HG02852 (cell line): ENCODE results near the gene TUBA3C.

Experiments used
- ATAC-seq: cut with Tn5 transposase; IDR thresholded peaks from one replicate; pipeline ENCODE4 v1.9.1; 2021; ENCODE audit warnings: mild to moderate bottlenecking, moderate library complexity; ENCODE audit not compliant: unreplicated experiment

The TUBA3C gene

DNA sequence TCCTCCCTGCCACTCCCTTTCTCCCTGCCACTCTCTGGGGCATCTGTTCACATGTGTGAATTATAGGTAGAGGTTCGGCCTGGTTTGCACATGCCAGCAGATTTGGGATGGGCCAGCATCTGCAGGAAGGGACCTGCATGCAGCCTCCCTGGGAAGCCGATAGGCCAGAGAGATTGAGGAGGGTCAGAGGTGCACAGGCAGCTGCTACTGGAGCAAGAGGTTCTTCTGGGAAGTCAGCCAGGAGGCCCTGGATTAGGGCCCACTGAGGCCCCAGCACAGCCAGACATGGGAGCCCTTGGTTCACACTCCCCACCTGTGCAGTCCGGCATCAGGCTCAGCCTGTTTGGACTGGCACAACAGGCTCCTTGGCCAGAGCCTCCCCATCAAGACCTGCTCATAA, 12.1 kb downstream of the TUBA3C start:
- ATAC-seq, result no peak

DNA sequence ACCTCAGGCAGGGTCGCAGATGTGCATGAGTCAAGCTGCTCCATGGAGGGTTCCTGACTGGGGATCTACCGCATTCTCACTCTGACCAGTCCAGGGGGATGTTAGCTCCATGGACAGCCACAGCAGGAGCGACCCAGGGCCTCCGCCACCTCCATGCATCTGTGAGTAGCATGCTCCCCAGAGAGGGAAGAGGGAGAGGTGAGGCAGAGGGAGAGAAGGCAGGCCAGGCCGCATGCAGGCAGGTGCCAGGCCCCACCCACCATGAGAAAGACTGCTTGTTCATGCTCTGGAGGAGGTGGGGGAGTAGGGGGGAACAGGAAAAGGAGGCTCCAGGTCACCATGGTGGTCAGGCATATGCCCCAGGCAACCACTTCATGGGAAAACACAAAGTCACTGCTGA, 20.3 kb downstream of the TUBA3C start:
- no peak for ATAC-seq

GRCh38 chr13:19159761-19160420, 21.7 kb downstream of the TUBA3C start:
- ATAC-seq, result no peak

DNA sequence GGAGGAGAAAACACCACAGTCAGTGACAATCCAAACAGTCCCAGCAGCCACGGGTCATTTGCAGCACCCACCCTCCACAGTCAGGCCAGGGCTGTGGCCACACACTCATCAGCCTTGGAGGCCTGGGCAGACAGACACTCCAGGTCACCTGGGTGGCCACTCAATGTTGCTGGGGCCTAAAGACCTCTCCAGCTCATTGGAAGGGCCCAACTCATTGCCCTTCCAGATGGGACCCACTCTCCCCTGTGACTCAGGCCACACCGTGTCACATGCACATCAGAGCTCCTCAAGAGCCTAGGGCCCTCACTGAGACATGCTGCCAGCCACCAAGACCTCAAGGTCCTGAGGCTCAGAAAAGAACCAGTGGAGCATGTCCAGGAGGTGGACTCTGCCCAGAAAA, 22.4 kb downstream of the TUBA3C start:
- no peak for ATAC-seq

GRCh38 chr13:19158526-19159174, 23.0 kb downstream of the TUBA3C start:
- ATAC-seq, result no peak

- no peak for ATAC-seq
Observed at GRCh38 chr13:19158006-19158405, 23.6 kb downstream of the TUBA3C start.

GRCh38 chr13:19157461-19157860, 24.2 kb downstream of the TUBA3C start:
- no peak for ATAC-seq

DNA sequence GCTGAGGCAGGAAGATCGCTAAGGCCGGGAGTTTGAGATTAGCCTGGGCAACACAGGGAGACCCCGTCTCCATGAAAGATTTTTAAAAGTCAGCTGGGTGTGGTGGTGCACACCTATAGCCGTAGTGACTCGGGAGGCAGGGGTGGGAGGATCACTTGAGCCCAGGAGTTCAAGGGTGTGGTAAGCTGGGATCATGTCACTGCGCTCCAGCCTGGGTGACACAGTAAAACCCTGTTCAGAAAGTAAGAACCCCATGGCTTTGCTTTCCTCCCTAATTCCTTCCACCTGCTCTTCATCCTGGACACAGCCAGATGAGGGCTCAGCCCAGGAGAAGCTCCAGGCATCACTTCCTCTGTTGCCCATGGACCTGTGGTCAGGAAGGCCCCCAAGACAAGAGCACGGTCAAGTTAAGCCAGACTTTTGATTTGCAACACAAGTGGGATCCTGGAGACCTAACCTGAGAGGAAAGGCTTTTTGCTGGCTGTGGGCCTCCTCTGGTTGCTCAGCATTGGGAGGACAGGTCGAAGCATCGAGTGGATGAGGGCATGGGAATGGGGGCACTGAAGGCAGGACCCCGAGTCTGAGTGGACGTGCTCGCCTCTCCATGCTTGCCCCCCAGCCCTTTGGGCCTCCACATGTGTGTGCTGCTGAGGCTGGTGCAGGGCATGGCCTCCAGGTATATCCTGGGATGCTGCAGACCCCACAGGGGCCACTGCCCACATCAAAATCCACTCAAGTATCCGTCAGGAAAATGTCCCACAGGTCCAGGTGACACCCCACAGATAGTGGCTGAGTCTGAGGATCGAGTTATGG, 25.4 kb downstream of the TUBA3C start:
- no peak for ATAC-seq

- ATAC-seq, result no peak
Observed at GRCh38 chr13:19155321-19155861, 26.2 kb downstream of the TUBA3C start.

DNA sequence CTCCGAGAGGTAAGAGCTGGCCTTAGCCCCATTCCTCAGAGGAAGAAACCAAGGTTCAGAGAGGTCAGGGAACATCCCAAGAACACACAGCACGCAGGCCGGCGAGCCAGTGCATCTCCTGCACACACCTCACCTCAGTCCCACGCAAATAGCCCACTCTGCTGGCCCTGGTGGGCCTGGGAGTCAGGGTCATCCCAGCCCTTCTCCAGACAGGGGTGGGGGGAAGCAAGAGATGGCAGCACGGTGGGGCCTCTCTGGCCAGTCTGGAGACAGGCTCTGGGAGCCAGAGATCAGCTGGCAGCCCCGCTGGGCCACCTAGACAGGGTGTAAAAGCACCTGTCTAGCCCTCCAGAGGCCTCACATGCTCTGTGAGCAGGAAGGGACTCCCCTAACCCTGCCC, 26.8 kb downstream of the TUBA3C start:
- no peak for ATAC-seq

DNA sequence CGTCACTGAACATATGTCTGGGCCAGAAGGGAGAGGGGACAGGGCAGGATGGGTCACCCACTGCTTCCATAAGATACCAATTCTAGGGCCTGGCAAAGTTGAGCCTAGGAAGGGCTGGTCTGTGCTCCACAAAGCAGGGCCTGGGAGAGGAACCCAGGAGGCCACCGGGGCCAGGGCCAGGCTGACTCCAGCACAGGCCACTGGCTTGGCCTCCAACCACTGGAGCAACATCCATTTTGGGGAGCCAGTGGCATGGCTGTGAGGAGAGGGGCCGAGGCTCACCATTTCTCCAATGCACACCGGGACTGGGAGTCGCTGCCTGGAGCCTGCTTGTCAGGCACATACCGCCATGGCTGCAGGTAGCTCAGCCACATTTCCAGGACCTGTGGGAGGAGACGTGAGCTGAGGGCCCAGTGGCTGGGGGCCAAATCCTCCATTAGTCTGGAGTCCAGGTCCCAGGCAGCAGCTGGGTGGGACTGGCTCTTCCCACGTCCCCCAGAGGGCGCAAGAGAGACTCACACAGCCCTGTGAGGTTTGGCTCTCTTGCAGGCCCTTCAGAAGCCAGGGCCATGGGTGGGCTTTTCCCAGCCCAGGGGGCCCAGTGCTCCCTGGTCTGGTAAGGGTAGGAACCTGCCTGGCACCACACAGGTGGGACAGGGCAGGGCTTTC, 27.7 kb downstream of the TUBA3C start:
- no peak for ATAC-seq

- ATAC-seq, result no peak
Observed at GRCh38 chr13:19152403-19152802, 29.2 kb downstream of the TUBA3C start.

GRCh38 chr13:19151581-19152263, 29.9 kb downstream of the TUBA3C start:
- ATAC-seq, result no peak

DNA sequence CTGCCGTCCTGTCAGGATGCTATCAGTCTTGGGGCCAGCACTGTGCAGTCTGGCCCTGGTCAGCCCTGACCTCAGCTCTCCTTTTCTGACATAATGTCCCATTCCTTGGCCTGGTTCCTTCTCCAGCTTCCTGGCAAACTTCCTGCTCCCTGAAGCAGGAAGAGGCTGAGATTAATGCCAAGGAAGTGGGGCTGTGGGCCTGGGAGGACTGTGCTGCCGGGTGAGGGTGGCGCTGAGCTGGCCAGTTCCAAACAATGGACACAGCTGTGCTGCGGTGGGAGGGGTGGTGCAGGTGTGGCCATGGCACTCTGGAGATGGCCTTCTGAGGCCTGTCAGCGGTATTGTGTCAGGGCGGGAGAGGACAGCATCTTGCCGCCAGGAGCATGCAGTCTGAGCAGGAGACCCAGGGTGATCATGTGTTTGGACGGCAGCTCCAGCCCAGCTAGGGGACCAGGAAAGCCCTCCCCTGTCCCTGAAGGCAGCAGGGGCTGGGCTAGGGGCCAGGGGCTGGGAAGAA, 30.9 kb downstream of the TUBA3C start:
- no peak for ATAC-seq

DNA sequence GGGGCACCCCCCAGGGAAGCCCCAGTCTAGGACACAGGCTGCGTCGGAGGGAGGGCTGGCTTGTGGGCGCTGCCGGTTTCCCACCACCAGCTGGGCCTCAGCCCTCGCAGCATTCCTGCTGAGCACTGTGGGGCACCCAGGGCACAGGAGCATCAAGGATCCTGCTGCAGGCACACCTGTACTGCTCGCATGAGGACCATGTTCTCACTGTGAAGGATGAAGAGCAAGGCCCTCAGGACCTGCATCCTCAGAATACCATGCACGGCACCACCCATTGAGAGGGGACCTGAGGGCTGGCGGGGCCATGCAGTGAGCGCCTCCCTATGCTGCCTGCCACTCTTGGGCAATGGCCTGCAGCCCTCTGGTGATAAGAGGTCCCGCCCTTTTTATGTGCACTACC, 31.4 kb downstream of the TUBA3C start:
- no peak for ATAC-seq

DNA sequence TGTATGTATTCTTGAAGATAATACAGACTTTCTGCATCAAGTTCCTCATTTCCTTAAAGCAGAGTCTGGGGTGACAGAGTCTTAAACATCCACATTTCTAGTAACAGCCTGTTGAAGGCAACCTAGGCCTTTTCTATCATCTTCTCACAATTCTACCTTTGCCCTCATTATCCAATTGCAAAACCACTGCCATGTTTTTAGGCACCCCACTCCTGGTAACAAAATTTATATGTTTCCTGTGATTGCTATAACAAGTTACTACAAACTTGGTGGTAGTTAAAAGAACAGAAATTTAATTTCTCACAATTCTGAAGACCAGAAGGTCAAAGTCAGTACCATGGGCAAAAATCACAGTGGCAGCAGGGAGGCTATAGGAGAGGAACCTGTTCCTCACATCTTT, 33.1 kb downstream of the TUBA3C start:
- no peak for ATAC-seq
